H1 (cell line): ENCODE measurements around the gene TYK2. TPM values are rescaled to one million over a fixed set of nuclear protein-coding genes. Genes with fewer than 3 reads are reported as not detected.

Source experiments
- CTCF ChIA-PET: fragments of 300-600 bp; sonication (Branson Sonifier 250); formaldehyde crosslinking; loops from one replicate; lab custom pipeline; 2021; ENCODE audit not compliant: partially characterized antibody; lab: Charles Lee
- POLR2A ChIA-PET: fragments of 300-600 bp; sonication (Branson Sonifier 250); formaldehyde crosslinking; loops from one replicate; lab custom pipeline; 2021; ENCODE audit warnings: inconsistent platforms; ENCODE audit not compliant: partially characterized antibody; lab: Charles Lee
- DNase-seq, 2 experiments: peaks; one replicate each; pipeline versions ENCODE4 v3.0.0 to v3.0.0-alpha.2; 2010 to 2022; ENCODE audit warnings: low spot score in 2 of 2, low read depth in 1 of 2, mixed read lengths in 1 of 2
- FAIRE-seq: peaks from 2 replicates; lab custom pipeline; 2011; peaks lifted over from hg19 to GRCh38; lab: Jason Lieb, UNC
- H2AFZ ChIP-seq: 2 replicates; pipeline ENCODE4 v1.8.1; 2012; ENCODE audit warnings: low read length, inconsistent platforms
- H2AK5ac ChIP-seq: 2 replicates; pipeline ENCODE4 v1.6.1; 2013; ENCODE audit warnings: low read depth, low read length
- H2BK120ac ChIP-seq: replicated peaks from 2 replicates; pipeline ENCODE3; 2013; ENCODE audit warnings: low read depth, low read length, inconsistent platforms
- H2BK12ac ChIP-seq: 2 replicates; pipeline ENCODE4 v1.6.1; 2013; ENCODE audit warnings: low read depth, low read length
- H2BK15ac ChIP-seq: 2 replicates; pipeline ENCODE4 v1.6.1; 2013; ENCODE audit warnings: low read length
- H2BK20ac ChIP-seq: 2 replicates; pipeline ENCODE4 v1.6.1; 2013; ENCODE audit warnings: low read length
- H2BK5ac ChIP-seq: 2 replicates; pipeline ENCODE4 v1.6.1; 2013; ENCODE audit warnings: low read depth, low read length
- H3K14ac ChIP-seq: 2 replicates; pipeline ENCODE4 v1.6.1; 2013; ENCODE audit warnings: inconsistent platforms; ENCODE audit not compliant: insufficient read length
- H3K18ac ChIP-seq: 2 replicates; pipeline ENCODE4 v1.6.1; 2013; ENCODE audit warnings: low read length; ENCODE audit errors: extremely low read depth
- H3K23ac ChIP-seq: 2 replicates; pipeline ENCODE4 v1.6.1; 2013; ENCODE audit warnings: inconsistent platforms; ENCODE audit not compliant: insufficient read length
- H3K23me2 ChIP-seq: 2 replicates; pipeline ENCODE4 v1.6.1; 2013; ENCODE audit warnings: low read depth, low read length
- H3K27ac ChIP-seq: 2 replicates; pipeline ENCODE4 v1.6.1; 2011; ENCODE audit warnings: low read depth, low read length, inconsistent platforms
- H3K27me3 ChIP-seq, 4 experiments: replicated peaks in 1 of 4; 1 replicate in 1 of 4; 2 replicates in 3 of 4; pipeline versions ENCODE4 v1.6.1 to v1.8.1; 2011 to 2013; ENCODE audit warnings: low read length in 3 of 4, mild to moderate bottlenecking in 3 of 4, inconsistent platforms in 2 of 4, mixed read lengths in 2 of 4, moderate library complexity in 1 of 4; ENCODE audit not compliant: control insufficient read depth in 3 of 4, insufficient read depth in 3 of 4; ENCODE audit errors: extremely low read depth in 1 of 4
- H3K36me3 ChIP-seq, 4 experiments: 2 replicates each; pipeline versions ENCODE4 v1.6.1 to v1.8.1; 2011 to 2013; ENCODE audit warnings: mild to moderate bottlenecking in 4 of 4, low read length in 3 of 4, moderate library complexity in 2 of 4, control low read depth in 1 of 4, inconsistent platforms in 1 of 4; ENCODE audit not compliant: insufficient read depth in 4 of 4, control insufficient read depth in 2 of 4
- H3K4ac ChIP-seq: replicated peaks from 2 replicates; pipeline ENCODE3; 2013; ENCODE audit warnings: low read length, low read depth, mixed read lengths, inconsistent platforms; ENCODE audit not compliant: insufficient read length
- H3K4me1 ChIP-seq, 4 experiments: replicated peaks in 1 of 4; 1 replicate in 1 of 4; 2 replicates in 3 of 4; pipeline versions ENCODE4 v1.6.1 to v1.8.1; 2011 to 2013; ENCODE audit warnings: low read length in 3 of 4, inconsistent platforms in 2 of 4, mixed read lengths in 1 of 4; ENCODE audit not compliant: insufficient read depth in 4 of 4, control insufficient read depth in 3 of 4
- H3K4me2 ChIP-seq, 2 experiments: 2 replicates each; pipeline versions ENCODE4 v1.6.1 to v1.8.1; 2011 to 2013; ENCODE audit warnings: low read depth in 2 of 2, low read length in 2 of 2, control low read depth in 1 of 2, inconsistent platforms in 1 of 2, mild to moderate bottlenecking in 1 of 2; ENCODE audit not compliant: insufficient read depth in 1 of 2
- H3K4me3 ChIP-seq, 4 experiments: fragments of 200-600, 300-600 bp in 1 of 4; sonication (generic), shearing (Covaris generic), sonication (Bioruptor Twin) in 1 of 4; 2 replicates each; pipeline versions ENCODE4 v1.5.1 to v1.8.1; 2011 to 2016; ENCODE audit warnings: low read length in 4 of 4, low read depth in 3 of 4, control low read depth in 2 of 4, inconsistent platforms in 2 of 4, mild to moderate bottlenecking in 2 of 4, mixed read lengths in 1 of 4, moderate library complexity in 1 of 4; ENCODE audit not compliant: insufficient read depth in 2 of 4; ENCODE audit errors: extremely low read depth in 1 of 4
- H3K56ac ChIP-seq: replicated peaks from 2 replicates; pipeline ENCODE3; 2013; ENCODE audit warnings: low read depth, mild to moderate bottlenecking, mixed read lengths, low read length, inconsistent platforms; ENCODE audit not compliant: insufficient read length
- H3K79me1 ChIP-seq: 2 replicates; pipeline ENCODE4 v1.6.1; 2013; ENCODE audit warnings: low read depth, low read length, control low read depth
- H3K79me2 ChIP-seq, 2 experiments: 2 replicates each; pipeline versions ENCODE4 v1.6.1 to v1.8.1; 2012 to 2013; ENCODE audit warnings: low read length in 2 of 2, mild to moderate bottlenecking in 2 of 2, inconsistent platforms in 1 of 2; ENCODE audit not compliant: insufficient read depth in 2 of 2, control insufficient read depth in 1 of 2
- H3K9ac ChIP-seq, 4 experiments: replicated peaks in 1 of 4; 1 replicate in 1 of 4; 2 replicates in 3 of 4; pipeline versions ENCODE4 v1.6.1 to v1.8.1; 2011 to 2013; ENCODE audit warnings: low read depth in 3 of 4, low read length in 3 of 4, control low read depth in 2 of 4, mild to moderate bottlenecking in 2 of 4, moderate library complexity in 2 of 4, inconsistent platforms in 1 of 4; ENCODE audit errors: extremely low read depth in 1 of 4
- H3K9me3 ChIP-seq, 2 experiments: 2 replicates each; pipeline versions ENCODE4 v1.6.1 to v1.8.1; 2012 to 2013; ENCODE audit warnings: mild to moderate bottlenecking in 2 of 2, moderate library complexity in 2 of 2, control low read depth in 1 of 2, inconsistent platforms in 1 of 2, low read depth in 1 of 2, low read length in 1 of 2, mixed read lengths in 1 of 2; ENCODE audit not compliant: insufficient read depth in 2 of 2
- H4K20me1 ChIP-seq, 2 experiments: replicated peaks in 1 of 2; 2 replicates each; pipeline versions ENCODE3 to v1.8.1; 2011 to 2013; ENCODE audit warnings: inconsistent platforms in 2 of 2, low read length in 2 of 2, mild to moderate bottlenecking in 1 of 2; ENCODE audit not compliant: insufficient read depth in 2 of 2, control insufficient read depth in 1 of 2
- H4K5ac ChIP-seq: 2 replicates; pipeline ENCODE4 v1.6.1; 2013; ENCODE audit warnings: low read length, low read depth, mixed read lengths, inconsistent platforms; ENCODE audit not compliant: insufficient read length
- H4K8ac ChIP-seq: 2 replicates; pipeline ENCODE4 v1.8.0; 2013; ENCODE audit warnings: mild to moderate bottlenecking, moderate library complexity, low read length, inconsistent platforms; ENCODE audit not compliant: insufficient read depth; ENCODE audit errors: extremely low read depth
- H4K91ac ChIP-seq: replicated peaks from 2 replicates; pipeline ENCODE3; 2013; ENCODE audit warnings: low read length, mixed read lengths, inconsistent platforms; ENCODE audit not compliant: insufficient read length
- GABPA ChIP-seq: IDR thresholded peaks from 2 replicates; pipeline ENCODE4 v1.6.1; 2011; ENCODE audit warnings: mild to moderate bottlenecking, low read length, moderate library complexity, borderline replicate concordance; ENCODE audit not compliant: insufficient read depth
- RAD21 ChIP-seq, 2 experiments: IDR thresholded peaks in 1 of 2; conservative IDR thresholded peaks in 1 of 2; 2 replicates each; pipeline ENCODE4 v1.6.1; 2011; ENCODE audit warnings: low read depth in 2 of 2, low read length in 2 of 2, improper control_type of control experiment in 1 of 2, inconsistent platforms in 1 of 2, mild to moderate bottlenecking in 1 of 2, moderate library complexity in 1 of 2
- TCF12 ChIP-seq: IDR thresholded peaks from 2 replicates; pipeline ENCODE4 v1.6.1; 2011; ENCODE audit warnings: low read depth, mild to moderate bottlenecking, low read length
- WGBS, 2 experiments: shearing (Covaris generic) in 1 of 2; methylation state at CpG; one replicate each; pipeline versions ENCODE4 v1.1.6 to v1.1.7; 2013 to 2015; ENCODE audit warnings: low lambda C conversion rate in 2 of 2, mixed read lengths in 2 of 2, inconsistent platforms in 1 of 2, low coverage in 1 of 2, missing lambda C conversion rate in 1 of 2; ENCODE audit not compliant: insufficient replicate concordance in 2 of 2, insufficient coverage in 1 of 2, insufficient read length in 1 of 2; ENCODE audit errors: extremely low coverage in 1 of 2, missing lambda C conversion rate in 1 of 2; 5-methylcytosine and 5-hydroxymethylcytosine counted together
- polyA plus RNA-seq, 7 experiments: library from polyadenylated mRNA; depleted of rRNA in 3 of 7; stranded (reverse) in 5 of 7; unstranded in 2 of 7; fragments of >200 nt in 5 of 7; fragments of 200-250 nt in 2 of 7; gene quantifications; 1 replicate in 5 of 7; 2 replicates in 1 of 7; 4 replicates in 1 of 7; pipeline versions ENCODE4 v1.2.1 to v1.2.3, GENCODE V29; 2011 to 2013; ENCODE audit warnings: missing spikeins in 2 of 7, mixed read lengths in 2 of 7
- total RNA-seq: library from RNA; stranded (reverse); fragmentation: NEBNext Ultra II Directional; extraction: Animal tissue kit (Norgen Biotek cat#: 25700); gene quantifications from 2 replicates; pipeline ENCODE4 v1.2.1, GENCODE V29; 2021

Gene TYK2
- total and polyA plus RNA-seq, 2 of the 8 experiments (the other 6 are each of a cell fraction or from before 2014, with no cell fraction given), result 32.1 to 40.8 TPM

- H3K4ac ChIP-seq, result no peak overlapping the region
- no peak overlapping the region for H4K5ac ChIP-seq
- 89% methylated on average over 2 of the region's 2 CpGs; no CpG with 5 or more reads in 1 of the 2 experiments for WGBS, 2 experiments
- no peak overlapping the region for H2BK12ac ChIP-seq
- no peaks in the 10 kb centered on the region; the same call in 1 of the 2 replicates for H3K79me1 ChIP-seq
- H2BK5ac ChIP-seq, result no peak overlapping the region
- H3K18ac ChIP-seq, result no peak overlapping the region
- no peak overlapping the region for H2BK120ac ChIP-seq
- no peak overlapping the region for H4K91ac ChIP-seq
- no peak overlapping the region for H3K14ac ChIP-seq
- no peak overlapping the region for H3K4me3 ChIP-seq
- H3K4me1 ChIP-seq, result peaks cover 0 to 6% (median 4%) of the 10 kb centered on the region in 4 experiments; a peak in 4 of 7 replicates
- H4K8ac ChIP-seq, result no peak overlapping the region
- H2BK15ac ChIP-seq, result no peak overlapping the region
- FAIRE-seq, result no peak
- no peaks in the 10 kb centered on the region for H3K27me3 ChIP-seq
- H2AFZ ChIP-seq, result no peak overlapping the region
- H2AK5ac ChIP-seq, result no peak overlapping the region
- no peak overlapping the region for H3K56ac ChIP-seq
- no peak overlapping the region for H3K9ac ChIP-seq
- DNase-seq, result no peak
- H3K27ac ChIP-seq, result no peak overlapping the region
- H3K9me3 ChIP-seq, result no peaks in the 10 kb centered on the region
- H3K23ac ChIP-seq, result no peak overlapping the region
- no peaks in the 10 kb centered on the region; the same call in 1 of the 2 replicates for H3K23me2 ChIP-seq
- no peaks in the 10 kb centered on the region for H4K20me1 ChIP-seq
- ChIA-PET CTCF (interaction anchor here (0.5 to 1.9 kb wide), 5 partner anchors 9 to 85 kb away, joined by 3 to 4 read pairs (median 3); no protein-coding TSS in a partner anchor), POLR2A (interaction anchor here (0.6 to 1.2 kb wide), 4 partner anchors 9 to 72 kb away, joined by 3 to 5 read pairs (median 3); partner anchors contain the start of gene ICAM1)
- no peaks in the 10 kb centered on the region for H3K79me2 ChIP-seq
- H3K36me3 ChIP-seq, result no peaks in the 10 kb centered on the region; a peak in 1 of 8 replicates
- TF ChIP-seq RAD21 (IDR thresholded peaks at IDR 0.05 in 1 of 2, conservative IDR thresholded peaks at IDR 0.05 in 1 of 2; ENCODE audit: low read depth in 2 of 2, low read length in 2 of 2), result no peak
- TF ChIP-seq GABPA, result no peak
- TF ChIP-seq TCF12, result no peak
- no peak overlapping the region for H2BK20ac ChIP-seq
- H3K4me2 ChIP-seq, result no peak overlapping the region
Measured at GRCh38 chr19:10343495-10343894, 36.9 kb downstream of the TYK2 start.
